ENCODE measurements around the gene OPN1LW.
"Not testable (repeated sequence)": the region's sequence is repeated elsewhere in the genome, so short reads cannot be mapped to it uniquely, and the experiment has no call there.

OPN1LW gene

DNA sequence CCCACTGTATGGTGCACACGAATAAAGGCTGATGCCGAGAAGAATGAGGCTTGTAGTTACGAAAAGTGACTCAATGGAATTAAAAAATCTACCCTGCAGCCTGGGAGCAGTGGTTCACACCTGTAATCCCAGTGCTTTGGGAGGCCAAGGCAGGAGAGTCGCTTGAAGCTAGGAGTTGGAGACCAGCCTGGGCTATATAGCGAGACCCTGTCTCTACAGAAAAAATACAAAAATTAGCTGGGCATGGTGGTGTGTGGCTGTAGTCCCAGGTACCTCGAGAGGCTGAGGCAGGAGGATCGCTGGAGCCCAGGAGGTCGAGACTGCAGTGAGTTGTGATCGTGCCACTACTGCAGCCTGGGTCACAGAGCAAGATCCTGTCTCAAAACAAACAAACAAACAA is 11.7 kb upstream of the OPN1LW start:
- DNase-seq (ENCODE audit: low read depth in 2 of 2): no peak

DNA sequence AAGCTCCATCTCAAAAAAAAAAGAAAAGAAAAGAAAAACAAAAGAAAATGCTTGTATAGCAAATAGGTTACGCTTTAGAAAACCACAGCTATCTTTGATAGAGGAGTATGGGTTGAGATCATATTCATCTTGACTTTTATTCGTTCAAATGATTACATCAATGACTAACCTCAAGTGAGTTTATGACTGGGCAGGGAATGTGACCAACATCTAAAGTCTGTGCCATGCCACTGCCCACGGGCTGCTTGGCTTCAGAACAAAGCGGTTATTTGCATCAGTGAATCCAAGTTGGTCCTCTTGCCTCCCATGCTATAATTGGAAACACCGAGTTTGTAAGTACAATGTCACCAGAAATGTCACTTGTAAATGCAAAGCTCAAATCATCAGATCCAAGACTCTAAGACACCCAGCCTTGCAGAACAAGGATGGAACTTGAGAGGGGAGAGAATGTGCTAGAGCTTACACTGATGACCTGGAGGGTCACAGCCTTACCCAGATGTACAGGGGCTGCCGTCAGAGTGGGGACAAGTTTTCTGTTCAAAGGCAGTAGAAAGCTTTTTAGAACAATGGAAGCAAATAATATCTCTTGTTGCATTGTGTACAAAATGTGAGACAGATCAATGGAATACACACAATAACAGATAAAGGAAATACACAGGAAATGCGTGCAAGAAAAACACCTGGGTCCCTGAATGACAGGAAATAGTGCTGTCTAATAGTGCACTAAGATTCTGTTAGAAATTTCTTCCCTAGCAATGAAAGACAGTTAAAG is 8.4 kb upstream of the OPN1LW start:
- DNase-seq (ENCODE audit: low read depth in 2 of 2): no peak

DNA sequence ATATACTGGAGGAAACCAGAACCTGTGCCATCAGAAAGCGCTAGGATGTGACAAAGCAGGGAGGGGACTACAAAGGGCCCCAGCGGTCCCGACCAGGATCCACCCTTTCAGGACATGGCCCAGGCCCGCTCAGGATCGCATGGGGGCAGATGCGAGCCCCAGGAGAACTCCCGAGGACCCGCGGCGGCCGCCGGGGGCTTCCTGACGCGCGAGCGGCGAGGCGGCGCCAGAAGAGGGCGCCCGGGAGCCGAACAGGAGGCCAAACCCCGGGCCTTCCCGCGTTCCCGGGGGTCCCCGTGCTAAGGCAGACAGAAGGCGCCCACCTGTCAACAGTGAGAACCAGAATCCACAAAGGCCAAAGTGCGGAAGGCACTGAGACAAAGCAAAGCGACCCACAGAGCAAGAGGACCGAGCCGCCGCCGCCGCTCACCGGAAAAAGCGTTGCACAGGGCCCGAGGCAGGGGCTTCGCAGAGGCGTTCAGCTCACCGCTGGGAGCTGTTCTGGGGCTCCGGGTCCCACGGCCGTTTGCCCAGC is 7.3 kb upstream of the OPN1LW start:
- DNase-seq (ENCODE audit: low read depth in 2 of 2): peak; percentile 48 to 58

DNA sequence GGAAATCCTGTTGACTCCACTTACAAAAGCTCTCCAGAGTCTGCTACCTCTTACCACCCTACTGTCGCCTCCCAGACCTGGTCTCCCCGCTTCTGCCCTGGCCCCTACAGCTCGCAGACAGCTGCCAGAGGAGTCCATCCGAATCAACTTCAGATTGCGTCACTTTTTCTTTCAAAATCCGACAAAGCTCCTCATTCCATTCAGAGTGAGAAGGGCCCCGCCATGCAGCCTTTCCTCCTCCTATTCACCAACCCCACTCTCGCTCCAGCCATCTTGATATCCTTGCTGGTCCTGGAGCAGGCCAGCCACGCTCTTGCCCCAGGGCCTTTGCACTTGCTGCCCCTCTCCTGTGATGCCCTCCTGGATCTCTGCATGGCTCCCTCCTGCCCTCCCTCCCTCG is 5.2 kb upstream of the OPN1LW start:
- DNase-seq (ENCODE audit: low read depth in 2 of 2): no peak

DNA sequence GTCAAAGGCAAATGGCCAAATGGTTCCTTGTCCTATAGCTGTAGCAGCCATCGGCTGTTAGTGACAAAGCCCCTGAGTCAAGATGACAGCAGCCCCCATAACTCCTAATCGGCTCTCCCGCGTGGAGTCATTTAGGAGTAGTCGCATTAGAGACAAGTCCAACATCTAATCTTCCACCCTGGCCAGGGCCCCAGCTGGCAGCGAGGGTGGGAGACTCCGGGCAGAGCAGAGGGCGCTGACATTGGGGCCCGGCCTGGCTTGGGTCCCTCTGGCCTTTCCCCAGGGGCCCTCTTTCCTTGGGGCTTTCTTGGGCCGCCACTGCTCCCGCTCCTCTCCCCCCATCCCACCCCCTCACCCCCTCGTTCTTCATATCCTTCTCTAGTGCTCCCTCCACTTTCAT is 3.8 kb upstream of the OPN1LW start:
- no peak for DNase-seq (ENCODE audit: low read depth in 2 of 2)

DNA sequence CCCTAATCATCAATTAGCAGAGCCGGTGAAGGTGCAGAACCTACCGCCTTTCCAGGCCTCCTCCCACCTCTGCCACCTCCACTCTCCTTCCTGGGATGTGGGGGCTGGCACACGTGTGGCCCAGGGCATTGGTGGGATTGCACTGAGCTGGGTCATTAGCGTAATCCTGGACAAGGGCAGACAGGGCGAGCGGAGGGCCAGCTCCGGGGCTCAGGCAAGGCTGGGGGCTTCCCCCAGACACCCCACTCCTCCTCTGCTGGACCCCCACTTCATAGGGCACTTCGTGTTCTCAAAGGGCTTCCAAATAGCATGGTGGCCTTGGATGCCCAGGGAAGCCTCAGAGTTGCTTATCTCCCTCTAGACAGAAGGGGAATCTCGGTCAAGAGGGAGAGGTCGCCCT is 3.3 kb upstream of the OPN1LW start:
- no peak for DNase-seq (ENCODE audit: low read depth in 2 of 2)

DNA sequence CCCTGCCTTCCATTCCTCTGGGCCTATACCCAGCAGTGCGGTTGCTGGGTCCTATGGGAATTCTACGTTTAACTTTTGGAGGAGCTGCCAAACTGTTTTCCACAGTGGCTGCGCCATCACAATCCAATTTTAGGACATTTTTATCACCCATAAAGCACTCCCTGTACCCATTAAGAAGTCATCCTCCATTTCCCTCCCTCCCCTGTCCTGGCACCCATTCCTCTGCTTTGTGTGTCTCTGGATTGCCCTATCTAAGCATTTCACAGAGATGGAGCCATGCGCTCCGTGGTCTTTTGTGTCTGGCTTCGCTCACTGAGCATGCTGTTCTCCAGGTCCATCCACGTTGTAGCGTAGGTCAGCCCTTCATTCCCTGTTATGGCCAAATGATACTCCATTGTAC is 1.7 kb upstream of the OPN1LW start:
- DNase-seq (ENCODE audit: low read depth in 2 of 2): no peak

DNA sequence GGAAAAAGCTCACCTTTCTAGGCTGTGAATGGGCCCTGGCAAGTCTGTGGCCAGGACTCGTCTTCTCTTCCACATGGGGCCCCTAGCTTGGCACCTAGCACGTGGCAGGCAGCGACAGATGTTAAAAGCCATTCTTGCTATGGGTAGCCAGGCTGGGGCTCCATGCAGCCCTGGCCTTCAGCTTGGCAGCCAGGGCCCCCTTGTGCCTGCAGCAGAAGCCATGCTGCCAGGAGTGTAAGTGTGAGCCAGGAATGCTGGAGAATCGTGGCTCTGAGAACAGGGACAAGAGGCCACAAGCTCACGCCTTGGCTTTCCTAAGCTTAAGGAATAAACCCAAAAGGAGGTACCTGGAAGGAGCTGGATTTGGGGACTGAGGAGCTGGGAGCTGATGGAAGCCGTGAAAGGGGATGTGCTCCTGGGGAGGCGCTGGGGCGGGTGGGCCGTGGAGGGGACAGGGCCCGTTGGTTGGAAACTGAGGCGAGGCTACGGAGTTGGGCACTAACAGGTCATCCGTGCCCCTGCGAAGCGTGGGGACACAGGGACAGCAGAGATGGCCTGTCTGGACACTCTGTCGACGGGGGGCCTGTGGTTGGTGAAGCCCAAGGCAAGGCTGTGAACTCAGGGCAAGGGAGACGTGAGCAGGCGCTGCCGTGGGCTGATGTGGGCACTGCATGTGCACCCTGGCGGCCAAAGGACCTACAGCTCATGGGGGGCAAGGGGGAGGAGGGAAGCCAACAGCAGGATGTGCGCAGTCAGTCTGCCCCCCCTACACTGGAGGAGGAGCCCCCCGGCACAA is 895 bp upstream of the OPN1LW start:
- DNase-seq (ENCODE audit: low read depth in 2 of 2): no peak

DNA sequence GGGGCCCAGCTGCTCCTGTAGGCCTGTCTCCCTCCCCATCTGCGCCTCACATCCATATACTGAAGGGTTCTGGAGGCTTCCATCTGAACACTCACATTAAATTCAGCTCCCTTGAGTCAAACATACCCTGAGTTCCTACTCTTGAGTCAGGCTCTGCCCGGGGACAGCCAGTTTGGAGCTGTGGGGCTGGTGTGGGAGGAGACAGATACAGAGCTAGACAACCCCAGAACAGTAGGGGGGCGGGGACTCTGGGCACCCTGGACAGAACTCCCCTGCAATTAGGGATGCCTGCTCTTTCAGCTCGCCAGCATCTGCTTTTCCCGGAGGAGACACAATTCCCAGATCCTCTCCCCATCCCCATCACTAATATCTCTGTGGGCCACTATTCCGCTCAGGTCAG is 7.0 kb downstream of the OPN1LW start:
- not testable (repeated sequence) for DNase-seq (ENCODE audit: low read depth in 2 of 2)

DNA sequence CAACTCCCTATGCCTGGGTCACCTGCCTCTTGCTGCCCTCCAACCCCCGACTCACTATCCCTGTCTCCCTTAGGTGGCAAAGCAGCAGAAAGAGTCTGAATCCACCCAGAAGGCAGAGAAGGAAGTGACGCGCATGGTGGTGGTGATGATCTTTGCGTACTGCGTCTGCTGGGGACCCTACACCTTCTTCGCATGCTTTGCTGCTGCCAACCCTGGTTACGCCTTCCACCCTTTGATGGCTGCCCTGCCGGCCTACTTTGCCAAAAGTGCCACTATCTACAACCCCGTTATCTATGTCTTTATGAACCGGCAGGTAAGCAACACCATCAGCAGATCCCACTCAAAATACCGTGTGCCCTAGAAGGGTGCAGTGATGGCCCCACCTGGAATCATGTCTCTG is 12.2 kb downstream of the OPN1LW start:
- DNase-seq (ENCODE audit: low read depth in 2 of 2): not testable (repeated sequence)

DNA sequence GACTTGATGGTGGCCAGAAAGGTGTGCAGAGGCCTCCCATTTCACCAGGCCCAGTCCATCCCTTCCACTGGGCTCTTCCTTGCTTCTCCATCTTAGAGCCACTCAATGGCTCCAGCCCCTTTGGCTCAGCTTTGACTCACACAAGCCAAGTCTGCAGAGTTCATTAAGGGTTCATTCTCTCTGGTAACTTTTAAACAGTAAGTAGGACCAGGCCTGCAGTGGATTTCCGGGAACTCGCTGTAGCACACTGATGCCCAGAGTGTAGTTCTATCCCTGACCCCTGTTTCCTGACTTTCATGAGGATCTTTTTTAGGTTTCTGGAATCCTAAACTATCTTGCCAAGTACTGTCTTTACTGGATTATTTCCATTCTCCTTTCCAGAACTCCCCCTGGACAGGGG is 13.2 kb downstream of the OPN1LW start:
- DNase-seq (ENCODE audit: low read depth in 2 of 2): not testable (repeated sequence)

DNA sequence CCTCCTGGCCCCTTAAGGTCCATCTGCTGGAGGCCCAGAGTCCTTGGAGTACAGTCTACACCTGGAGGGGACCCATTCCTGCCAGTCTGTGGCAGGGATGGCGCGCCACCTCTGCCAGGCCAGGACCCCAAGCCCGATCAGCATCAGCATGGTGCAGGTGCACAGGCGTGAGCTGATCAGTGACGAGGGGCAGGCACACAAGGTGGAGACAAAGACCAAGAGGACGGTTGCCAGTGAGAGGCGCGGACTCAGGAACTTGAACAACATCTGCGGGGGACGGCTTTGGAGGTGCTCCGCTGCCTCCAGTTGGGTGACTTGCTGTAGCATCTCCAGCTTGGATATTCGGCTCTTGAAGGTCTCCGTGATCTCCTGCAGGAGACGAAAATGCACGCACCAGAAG is 15.3 kb downstream of the OPN1LW start:
- DNase-seq (ENCODE audit: low read depth in 2 of 2): not testable (repeated sequence)

DNA sequence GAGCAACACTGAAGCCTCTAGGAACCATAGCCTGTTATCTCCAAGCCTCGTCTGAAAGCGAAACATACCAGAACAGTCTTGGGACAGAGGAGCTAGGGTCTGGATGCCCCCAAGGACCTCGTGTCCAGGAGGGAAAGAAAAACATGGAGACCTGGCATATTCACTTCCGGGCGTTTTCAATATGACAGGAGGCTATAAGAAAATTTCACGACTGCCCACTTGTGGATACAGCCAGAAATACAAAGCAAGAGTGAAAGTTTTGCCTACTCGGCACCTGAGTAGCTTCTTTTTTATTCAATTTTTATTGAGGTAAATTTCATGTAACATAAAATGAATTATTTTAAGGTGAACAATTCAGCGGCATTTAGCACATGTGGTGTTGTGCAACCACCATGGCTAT is 20.9 kb downstream of the OPN1LW start:
- not testable (repeated sequence) for DNase-seq (ENCODE audit: low read depth in 2 of 2)

DNA sequence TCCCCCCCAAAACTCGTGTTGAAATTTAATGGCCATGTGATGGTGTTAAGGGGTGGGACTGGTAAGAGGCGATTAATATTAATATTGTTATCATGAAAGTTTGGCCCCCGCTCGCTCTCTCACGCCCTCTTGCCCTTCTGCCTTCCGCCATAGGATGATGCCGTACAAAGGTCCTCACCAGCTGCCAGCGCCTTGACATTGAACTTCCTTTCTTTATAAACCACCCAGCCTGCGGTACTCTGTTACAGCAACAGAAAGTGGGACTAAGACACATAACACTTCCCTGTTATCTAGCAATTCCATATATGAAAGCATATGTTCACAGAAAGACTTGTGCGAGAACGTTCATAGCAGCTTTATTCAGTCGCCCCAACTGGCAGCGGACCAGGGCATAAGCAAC is 24.3 kb downstream of the OPN1LW start:
- not testable (repeated sequence) for DNase-seq (ENCODE audit: low read depth in 2 of 2)

DNA sequence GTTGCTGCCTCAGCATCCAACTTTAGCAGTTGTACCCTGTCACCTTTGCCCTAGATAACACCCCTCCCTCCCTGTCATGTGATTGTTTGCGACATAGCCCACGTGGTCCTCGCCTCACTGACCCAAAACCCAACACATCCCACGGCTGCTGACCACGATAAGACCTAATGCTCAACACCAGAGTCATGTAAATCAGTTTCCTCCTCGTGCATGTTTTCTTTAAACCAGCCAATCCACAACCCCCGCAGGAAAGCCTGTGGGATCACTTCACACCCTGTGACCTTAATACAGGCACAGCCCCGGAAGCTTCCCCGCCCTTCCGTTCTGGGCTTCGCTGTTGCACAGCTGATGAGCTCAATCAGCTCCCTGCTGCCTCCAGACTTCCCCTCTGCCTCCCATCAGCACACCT is 28.5 kb downstream of the OPN1LW start:
- DNase-seq (ENCODE audit: low read depth in 2 of 2): not testable (repeated sequence)

DNA sequence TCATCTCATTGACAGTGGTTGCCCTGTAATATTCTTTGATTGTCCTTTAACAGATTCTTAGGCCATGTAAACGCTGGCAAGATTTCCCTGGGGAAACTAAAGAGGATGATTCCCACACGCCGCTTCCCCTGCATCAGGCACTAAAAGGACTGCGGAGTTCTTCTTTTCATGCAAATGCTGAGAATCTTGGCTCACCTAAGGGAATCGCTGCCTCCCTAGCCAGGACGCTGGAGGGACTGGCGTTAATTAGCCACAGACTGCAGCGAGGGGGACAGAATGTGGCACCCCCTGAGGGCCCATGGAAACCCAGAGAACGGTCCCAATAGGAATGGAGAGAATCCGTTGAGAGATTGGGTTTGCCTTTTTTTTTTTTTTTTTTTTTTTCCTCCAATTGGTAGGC is 30.3 kb downstream of the OPN1LW start:
- DNase-seq (ENCODE audit: low read depth in 2 of 2): not testable (repeated sequence)

DNA sequence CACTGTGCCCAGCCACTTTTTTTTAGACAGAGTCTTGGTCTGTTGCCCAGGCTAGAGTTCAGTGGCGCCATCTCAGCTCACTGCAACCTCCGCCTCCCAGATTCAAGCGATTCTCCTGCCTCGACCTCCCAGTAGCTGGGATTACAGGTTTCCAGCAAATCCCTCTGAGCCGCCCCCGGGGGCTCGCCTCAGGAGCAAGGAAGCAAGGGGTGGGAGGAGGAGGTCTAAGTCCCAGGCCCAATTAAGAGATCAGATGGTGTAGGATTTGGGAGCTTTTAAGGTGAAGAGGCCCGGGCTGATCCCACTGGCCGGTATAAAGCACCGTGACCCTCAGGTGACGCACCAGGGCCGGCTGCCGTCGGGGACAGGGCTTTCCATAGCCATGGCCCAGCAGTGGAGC is 38.3 kb downstream of the OPN1LW start, which contains the start of gene OPN1MW:
OPN1MW (plus strand) TSS at position 301 of the 400 bp plus-strand sequence; CDS start at position 383, 82 bp downstream.
- DNase-seq (ENCODE audit: low read depth in 2 of 2): not testable (repeated sequence)

DNA sequence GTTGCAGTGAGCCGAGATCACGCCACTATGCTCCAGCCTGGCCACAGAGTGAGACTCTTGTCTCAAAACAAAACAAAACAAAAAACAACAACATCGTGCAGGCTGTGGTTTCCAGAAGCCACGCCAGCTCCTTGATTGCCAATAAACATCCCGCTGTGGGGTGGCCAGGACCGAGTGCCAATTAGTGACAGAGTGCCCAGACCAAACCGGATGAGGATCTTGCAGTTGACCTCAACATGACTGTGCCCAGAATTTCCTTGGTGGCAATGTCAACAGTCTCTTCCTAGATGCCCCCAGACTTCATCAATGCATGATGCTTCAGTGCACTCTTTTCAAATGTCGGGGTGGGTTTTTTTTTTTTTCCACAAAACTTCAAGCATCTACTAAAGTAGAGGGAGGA is 39.8 kb downstream of the OPN1LW start:
- DNase-seq (ENCODE audit: low read depth in 2 of 2): not testable (repeated sequence)

DNA sequence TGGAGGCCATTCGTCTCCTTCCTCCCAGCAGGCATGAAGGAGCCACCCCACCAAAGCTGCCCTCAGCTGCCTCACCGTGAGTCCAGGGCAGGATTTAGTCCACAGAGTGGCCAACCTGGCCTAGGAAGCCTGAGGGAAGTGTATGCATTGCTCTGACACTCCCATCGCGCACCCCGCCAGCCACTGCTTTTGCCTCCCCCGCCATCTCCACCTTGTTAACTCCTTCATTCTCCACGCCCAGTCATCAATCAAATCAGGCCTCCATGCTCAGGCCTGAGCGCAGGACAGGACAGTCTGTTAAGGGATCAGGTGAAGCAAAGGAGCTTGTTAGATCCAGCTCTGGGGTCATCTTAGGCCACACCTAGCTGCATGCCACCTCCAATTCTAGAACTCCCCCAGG is 48.8 kb downstream of the OPN1LW start:
- not testable (repeated sequence) for DNase-seq (ENCODE audit: low read depth in 2 of 2)

DNA sequence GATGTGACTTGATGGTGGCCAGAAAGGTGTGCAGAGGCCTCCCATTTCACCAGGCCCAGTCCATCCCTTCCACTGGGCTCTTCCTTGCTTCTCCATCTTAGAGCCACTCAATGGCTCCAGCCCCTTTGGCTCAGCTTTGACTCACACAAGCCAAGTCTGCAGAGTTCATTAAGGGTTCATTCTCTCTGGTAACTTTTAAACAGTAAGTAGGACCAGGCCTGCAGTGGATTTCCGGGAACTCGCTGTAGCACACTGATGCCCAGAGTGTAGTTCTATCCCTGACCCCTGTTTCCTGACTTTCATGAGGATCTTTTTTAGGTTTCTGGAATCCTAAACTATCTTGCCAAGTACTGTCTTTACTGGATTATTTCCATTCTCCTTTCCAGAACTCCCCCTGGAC is 50.3 kb downstream of the OPN1LW start:
- not testable (repeated sequence) for DNase-seq (ENCODE audit: low read depth in 2 of 2)

DNA sequence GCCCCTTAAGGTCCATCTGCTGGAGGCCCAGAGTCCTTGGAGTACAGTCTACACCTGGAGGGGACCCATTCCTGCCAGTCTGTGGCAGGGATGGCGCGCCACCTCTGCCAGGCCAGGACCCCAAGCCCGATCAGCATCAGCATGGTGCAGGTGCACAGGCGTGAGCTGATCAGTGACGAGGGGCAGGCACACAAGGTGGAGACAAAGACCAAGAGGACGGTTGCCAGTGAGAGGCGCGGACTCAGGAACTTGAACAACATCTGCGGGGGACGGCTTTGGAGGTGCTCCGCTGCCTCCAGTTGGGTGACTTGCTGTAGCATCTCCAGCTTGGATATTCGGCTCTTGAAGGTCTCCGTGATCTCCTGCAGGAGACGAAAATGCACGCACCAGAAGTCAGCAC is 52.4 kb downstream of the OPN1LW start:
- DNase-seq (ENCODE audit: low read depth in 2 of 2): not testable (repeated sequence)
